ENCODE measurements around the gene TBC1D3I.
"Not testable (repeated sequence)": the region's sequence is repeated elsewhere in the genome, so short reads cannot be mapped to it uniquely, and the experiment has no call there.

DNA sequence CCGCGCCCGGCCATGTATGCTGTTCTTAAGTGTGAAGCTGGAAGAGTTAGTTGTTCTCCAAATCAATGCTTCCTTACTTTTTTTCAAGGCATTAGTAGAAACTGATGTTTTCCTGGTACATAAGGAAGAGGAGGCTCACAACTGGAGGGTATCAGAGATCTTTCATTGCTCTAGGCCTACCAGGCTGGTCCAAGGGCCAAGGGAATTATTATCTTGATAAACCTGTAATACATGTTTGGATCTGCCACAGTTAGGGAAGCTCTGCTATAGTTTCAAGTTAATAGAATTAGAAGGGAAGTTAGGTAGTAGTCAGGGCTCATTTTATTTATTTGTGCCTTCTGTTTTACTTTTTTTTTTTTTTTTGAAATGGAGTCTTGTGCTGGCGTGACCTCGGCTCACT is 19.8 kb upstream of the TBC1D3I start:
- TF ChIP-seq RELA (CRISPR knock-in tag; IDR thresholded peaks at IDR 0.05); THAP11 (CRISPR knock-in tag; IDR thresholded peaks at IDR 0.05); ZNF292 (CRISPR knock-in tag; IDR thresholded peaks at IDR 0.05; ENCODE audit: borderline replicate concordance, low read depth); YY1 (IDR thresholded peaks at IDR 0.05; ENCODE audit: insufficient read depth, insufficient replicate concordance, low read depth, low read length); EZH2 (conservative IDR thresholded peaks at IDR 0.05; ENCODE audit: low read depth, low read length); RFX5 (IDR thresholded peaks at IDR 0.05; ENCODE audit: low read depth, low read length): not testable (repeated sequence)
- TF ChIP-seq, protein P1, sequence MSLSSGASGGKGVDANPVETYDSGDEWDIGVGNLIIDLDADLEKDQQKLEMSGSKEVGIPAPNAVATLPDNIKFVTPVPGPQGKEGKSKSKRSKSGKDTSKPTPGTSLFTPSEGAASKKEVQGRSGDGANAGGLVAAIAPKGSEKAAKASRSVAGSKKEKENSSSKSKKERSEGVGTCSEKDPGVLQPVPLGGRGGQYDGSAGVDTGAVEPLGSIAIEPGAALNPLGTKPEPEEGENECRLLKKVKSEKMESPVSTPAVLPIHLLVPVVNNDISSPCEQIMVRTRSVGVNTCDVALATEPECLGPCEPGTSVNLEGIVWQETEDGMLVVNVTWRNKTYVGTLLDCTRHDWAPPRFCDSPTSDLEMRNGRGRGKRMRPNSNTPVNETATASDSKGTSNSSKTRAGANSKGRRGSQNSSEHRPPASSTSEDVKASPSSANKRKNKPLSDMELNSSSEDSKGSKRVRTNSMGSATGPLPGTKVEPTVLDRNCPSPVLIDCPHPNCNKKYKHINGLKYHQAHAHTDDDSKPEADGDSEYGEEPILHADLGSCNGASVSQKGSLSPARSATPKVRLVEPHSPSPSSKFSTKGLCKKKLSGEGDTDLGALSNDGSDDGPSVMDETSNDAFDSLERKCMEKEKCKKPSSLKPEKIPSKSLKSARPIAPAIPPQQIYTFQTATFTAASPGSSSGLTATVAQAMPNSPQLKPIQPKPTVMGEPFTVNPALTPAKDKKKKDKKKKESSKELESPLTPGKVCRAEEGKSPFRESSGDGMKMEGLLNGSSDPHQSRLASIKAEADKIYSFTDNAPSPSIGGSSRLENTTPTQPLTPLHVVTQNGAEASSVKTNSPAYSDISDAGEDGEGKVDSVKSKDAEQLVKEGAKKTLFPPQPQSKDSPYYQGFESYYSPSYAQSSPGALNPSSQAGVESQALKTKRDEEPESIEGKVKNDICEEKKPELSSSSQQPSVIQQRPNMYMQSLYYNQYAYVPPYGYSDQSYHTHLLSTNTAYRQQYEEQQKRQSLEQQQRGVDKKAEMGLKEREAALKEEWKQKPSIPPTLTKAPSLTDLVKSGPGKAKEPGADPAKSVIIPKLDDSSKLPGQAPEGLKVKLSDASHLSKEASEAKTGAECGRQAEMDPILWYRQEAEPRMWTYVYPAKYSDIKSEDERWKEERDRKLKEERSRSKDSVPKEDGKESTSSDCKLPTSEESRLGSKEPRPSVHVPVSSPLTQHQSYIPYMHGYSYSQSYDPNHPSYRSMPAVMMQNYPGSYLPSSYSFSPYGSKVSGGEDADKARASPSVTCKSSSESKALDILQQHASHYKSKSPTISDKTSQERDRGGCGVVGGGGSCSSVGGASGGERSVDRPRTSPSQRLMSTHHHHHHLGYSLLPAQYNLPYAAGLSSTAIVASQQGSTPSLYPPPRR (CRISPR knock-in tag; IDR thresholded peaks at IDR 0.05; ENCODE audit: borderline replicate concordance), result not testable (repeated sequence)
- TF ChIP-seq, protein P2, sequence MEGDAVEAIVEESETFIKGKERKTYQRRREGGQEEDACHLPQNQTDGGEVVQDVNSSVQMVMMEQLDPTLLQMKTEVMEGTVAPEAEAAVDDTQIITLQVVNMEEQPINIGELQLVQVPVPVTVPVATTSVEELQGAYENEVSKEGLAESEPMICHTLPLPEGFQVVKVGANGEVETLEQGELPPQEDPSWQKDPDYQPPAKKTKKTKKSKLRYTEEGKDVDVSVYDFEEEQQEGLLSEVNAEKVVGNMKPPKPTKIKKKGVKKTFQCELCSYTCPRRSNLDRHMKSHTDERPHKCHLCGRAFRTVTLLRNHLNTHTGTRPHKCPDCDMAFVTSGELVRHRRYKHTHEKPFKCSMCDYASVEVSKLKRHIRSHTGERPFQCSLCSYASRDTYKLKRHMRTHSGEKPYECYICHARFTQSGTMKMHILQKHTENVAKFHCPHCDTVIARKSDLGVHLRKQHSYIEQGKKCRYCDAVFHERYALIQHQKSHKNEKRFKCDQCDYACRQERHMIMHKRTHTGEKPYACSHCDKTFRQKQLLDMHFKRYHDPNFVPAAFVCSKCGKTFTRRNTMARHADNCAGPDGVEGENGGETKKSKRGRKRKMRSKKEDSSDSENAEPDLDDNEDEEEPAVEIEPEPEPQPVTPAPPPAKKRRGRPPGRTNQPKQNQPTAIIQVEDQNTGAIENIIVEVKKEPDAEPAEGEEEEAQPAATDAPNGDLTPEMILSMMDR (CRISPR knock-in tag; IDR thresholded peaks at IDR 0.05), result not testable (repeated sequence)
- TF ChIP-seq, protein P3, sequence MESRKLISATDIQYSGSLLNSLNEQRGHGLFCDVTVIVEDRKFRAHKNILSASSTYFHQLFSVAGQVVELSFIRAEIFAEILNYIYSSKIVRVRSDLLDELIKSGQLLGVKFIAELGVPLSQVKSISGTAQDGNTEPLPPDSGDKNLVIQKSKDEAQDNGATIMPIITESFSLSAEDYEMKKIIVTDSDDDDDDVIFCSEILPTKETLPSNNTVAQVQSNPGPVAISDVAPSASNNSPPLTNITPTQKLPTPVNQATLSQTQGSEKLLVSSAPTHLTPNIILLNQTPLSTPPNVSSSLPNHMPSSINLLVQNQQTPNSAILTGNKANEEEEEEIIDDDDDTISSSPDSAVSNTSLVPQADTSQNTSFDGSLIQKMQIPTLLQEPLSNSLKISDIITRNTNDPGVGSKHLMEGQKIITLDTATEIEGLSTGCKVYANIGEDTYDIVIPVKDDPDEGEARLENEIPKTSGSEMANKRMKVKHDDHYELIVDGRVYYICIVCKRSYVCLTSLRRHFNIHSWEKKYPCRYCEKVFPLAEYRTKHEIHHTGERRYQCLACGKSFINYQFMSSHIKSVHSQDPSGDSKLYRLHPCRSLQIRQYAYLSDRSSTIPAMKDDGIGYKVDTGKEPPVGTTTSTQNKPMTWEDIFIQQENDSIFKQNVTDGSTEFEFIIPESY (CRISPR knock-in tag; IDR thresholded peaks at IDR 0.05), result not testable (repeated sequence)
- TF ChIP-seq, protein P4, sequence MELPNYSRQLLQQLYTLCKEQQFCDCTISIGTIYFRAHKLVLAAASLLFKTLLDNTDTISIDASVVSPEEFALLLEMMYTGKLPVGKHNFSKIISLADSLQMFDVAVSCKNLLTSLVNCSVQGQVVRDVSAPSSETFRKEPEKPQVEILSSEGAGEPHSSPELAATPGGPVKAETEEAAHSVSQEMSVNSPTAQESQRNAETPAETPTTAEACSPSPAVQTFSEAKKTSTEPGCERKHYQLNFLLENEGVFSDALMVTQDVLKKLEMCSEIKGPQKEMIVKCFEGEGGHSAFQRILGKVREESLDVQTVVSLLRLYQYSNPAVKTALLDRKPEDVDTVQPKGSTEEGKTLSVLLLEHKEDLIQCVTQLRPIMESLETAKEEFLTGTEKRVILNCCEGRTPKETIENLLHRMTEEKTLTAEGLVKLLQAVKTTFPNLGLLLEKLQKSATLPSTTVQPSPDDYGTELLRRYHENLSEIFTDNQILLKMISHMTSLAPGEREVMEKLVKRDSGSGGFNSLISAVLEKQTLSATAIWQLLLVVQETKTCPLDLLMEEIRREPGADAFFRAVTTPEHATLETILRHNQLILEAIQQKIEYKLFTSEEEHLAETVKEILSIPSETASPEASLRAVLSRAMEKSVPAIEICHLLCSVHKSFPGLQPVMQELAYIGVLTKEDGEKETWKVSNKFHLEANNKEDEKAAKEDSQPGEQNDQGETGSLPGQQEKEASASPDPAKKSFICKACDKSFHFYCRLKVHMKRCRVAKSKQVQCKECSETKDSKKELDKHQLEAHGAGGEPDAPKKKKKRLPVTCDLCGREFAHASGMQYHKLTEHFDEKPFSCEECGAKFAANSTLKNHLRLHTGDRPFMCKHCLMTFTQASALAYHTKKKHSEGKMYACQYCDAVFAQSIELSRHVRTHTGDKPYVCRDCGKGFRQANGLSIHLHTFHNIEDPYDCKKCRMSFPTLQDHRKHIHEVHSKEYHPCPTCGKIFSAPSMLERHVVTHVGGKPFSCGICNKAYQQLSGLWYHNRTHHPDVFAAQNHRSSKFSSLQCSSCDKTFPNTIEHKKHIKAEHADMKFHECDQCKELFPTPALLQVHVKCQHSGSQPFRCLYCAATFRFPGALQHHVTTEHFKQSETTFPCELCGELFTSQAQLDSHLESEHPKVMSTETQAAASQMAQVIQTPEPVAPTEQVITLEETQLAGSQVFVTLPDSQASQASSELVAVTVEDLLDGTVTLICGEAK (IDR thresholded peaks at IDR 0.05), result not testable (repeated sequence)
- TF ChIP-seq, protein P4 (CRISPR knock-in tag; IDR thresholded peaks at IDR 0.05), result not testable (repeated sequence)
